AG09319 (cell line): ENCODE results near the gene KRTAP12-3.
"Not testable (repeated sequence)": the region's sequence is repeated elsewhere in the genome, so short reads cannot be mapped to it uniquely, and the experiment has no call there.

Experiments
- DNase-seq: peaks from one replicate; pipeline ENCODE4 v3.0.0-alpha.2; 2010; ENCODE audit warnings: low read depth; ENCODE audit errors: extremely low read depth
- TF ChIP-seq, protein P1 (sequence below): IDR thresholded peaks from 2 replicates; pipeline ENCODE4 v1.5.1; 2011; ENCODE audit warnings: low read depth, mild to moderate bottlenecking, inconsistent platforms, low read length, moderate library complexity

Gene KRTAP12-3

DNA sequence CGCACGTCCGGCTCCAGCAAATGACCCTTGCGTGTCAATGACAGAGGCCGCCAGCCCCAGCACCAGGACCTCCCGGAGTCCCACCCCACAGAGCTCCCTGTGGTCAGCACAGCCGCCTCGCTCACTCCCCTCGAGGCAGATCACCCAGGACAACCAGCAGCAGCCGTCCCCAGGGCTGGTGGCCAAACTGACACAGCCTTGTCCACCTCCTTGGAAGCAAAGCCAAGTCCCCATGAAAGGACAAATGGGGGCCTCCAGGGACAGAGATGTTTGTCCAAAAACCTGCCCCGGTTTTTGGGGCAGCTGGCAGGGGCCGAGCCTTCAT lies 18.4 kb upstream of the KRTAP12-3 start:
- DNase-seq: no peak
- TF ChIP-seq, protein P1, sequence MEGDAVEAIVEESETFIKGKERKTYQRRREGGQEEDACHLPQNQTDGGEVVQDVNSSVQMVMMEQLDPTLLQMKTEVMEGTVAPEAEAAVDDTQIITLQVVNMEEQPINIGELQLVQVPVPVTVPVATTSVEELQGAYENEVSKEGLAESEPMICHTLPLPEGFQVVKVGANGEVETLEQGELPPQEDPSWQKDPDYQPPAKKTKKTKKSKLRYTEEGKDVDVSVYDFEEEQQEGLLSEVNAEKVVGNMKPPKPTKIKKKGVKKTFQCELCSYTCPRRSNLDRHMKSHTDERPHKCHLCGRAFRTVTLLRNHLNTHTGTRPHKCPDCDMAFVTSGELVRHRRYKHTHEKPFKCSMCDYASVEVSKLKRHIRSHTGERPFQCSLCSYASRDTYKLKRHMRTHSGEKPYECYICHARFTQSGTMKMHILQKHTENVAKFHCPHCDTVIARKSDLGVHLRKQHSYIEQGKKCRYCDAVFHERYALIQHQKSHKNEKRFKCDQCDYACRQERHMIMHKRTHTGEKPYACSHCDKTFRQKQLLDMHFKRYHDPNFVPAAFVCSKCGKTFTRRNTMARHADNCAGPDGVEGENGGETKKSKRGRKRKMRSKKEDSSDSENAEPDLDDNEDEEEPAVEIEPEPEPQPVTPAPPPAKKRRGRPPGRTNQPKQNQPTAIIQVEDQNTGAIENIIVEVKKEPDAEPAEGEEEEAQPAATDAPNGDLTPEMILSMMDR: no peak

DNA sequence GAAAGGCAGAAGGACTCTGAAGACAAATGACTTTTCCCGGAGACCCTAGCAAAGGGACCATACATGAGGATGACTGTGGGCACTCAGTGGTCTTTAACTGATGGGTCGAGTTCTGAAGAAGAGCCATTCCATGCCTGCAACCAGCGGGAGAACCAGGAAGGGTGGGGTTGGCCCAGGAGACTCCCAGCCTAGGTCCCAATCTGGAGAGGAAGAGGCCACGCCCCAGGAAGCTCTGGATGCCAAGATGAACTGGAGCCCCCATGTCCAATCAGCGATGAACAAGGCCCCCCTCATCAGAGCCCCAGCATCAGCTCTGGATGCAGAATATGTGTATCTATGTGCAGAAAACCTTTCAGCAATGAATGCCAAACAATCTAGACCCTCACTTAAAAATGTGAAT lies 17.0 kb upstream of the KRTAP12-3 start:
- DNase-seq: no peak
- TF ChIP-seq, protein P1: no peak

DNA sequence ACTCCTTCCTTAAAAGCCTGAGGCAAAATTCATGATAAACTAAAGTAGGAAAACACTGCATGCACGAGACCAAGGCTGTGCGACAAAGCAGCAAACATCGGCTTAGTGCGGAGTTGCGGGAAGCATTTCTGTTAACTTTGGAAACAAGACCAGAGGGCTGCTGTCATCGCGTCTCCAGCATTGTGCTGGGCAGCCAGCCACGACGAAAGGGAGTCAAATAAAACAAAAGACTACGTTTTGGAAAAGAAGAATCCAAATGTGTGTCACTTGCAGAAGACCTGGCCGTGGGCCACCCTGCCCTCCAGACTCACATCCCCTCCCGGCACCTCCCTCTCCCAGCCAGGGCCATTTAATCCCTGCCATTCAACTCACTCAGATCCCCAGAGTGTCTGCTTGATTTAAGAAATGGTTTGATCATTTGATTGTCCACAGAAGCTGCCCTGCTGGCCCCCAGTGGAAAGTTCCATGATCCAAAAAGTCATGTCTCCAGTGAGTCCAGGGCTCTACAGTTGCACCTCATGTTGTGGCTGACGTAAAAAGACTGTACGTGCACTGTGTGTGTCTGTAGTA lies 13.9 kb upstream of the KRTAP12-3 start:
- DNase-seq: no peak
- TF ChIP-seq, protein P1: no peak

DNA sequence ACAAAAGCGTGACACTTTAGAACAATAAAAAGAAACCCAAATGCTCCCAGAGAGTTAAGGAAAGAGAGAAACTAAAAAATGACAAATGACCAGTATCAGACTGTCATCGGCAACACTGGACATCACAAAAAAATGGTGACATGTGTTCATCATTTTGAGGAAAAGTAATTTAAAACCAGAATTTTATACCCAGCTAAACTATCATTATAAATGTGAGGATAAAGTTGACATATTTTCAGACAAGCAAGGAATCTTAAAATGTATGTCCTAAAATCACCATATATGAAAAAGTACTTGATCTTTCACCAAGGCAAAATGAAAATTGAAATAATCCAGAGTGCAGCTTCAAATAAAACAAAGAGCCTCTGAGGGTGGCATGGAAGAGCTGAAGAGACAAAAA lies 12.9 kb upstream of the KRTAP12-3 start:
- no peak for DNase-seq
- TF ChIP-seq, protein P1: no peak

DNA sequence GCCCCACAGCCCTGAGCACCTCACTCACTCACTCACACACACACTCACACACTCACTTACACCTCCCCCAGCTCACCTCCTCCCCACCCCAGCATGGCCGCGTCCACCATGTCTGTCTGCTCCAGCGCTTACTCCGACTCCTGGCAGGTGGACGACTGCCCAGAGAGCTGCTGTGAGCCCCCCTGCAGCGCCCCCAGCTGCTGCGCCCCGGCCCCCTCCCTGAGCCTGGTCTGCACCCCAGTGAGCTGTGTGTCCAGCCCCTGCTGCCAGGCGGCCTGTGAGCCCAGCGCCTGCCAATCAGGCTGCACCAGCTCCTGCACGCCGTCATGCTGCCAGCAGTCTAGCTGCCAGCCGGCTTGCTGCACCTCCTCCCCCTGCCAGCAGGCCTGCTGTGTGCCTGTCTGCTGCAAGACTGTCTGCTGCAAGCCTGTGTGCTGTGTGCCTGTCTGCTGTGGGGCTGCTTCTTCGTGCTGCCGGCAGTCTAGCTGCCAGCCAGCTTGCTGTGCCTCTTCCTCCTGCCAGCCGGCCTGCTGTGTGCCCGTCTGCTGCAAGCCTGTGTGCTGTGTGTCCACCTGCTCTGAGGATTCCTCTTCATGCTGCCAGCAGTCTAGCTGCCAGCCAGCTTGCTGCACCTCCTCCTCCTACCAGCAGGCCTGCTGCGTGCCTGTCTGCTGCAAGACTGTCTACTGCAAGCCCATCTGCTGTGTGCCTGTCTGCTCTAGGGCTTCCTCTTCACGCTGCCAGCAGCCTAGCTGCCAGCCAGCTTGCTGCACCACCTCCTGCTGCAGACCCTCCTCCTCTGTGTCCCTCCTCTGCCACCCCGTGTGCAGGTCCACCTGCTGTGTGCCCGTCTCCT lies 11.1 kb upstream of the KRTAP12-3 start, which contains the start of gene KRTAP10-11:
Gene KRTAP10-11 (plus strand): TSS at position 49 of the 856 bp plus-strand sequence. CDS start 45 bp downstream, at position 94.
- not testable (repeated sequence) for DNase-seq

DNA sequence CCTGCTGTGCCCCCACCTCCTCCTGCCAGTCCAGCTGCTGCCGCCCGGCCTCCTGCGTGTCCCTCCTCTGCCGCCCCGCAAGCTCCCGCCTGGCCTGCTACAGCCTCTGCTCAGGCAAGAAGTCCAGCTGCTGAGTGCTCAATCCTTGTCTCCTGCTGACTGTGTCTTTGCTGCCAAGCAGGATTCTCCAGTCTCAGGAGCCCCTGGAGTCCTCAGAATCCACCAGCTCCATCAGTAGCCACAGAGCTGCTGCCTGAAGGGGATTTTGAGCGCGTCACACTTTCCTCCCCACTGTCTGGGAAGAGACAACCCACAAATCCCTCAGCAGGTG lies 10.5 kb upstream of the KRTAP12-3 start:
- TF ChIP-seq, protein P1: no peak
- no peak for DNase-seq

DNA sequence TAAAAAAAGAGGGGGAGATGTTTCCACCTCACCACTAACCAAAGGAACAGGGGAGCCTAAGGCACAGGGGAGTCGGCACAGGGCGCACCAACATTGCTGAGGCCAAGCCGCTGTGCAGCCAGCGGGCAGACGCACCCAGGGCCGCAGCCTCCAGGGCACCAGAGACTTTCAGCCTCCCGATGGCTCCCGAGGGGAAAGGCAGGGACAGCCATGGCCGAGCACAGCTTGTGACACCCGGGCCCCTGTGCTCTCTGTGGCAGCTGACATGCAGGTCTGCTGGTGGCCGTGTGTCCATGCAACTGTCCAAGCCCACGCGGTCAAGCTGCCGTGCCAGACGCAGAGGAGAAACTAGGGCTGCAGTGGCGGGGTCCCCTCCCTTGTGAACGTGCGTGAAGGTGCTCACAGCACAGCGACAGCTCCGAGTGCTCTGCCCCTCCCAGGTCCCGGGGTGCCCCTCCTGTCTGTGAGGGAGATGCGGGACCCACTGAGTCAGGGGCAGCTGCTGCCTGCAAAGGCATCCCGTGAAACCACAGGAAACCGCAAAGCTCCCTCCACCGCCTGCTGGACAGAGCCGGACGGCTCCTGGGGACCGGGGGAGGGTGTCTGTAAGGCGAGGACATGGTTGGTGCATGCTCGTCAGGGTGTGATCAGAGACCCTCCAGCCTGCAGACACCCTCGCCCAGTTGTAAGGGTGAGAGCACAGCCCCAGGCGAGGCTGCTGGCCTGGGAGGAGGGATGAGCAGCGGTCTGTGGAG lies 9.0 kb upstream of the KRTAP12-3 start:
- TF ChIP-seq, protein P1: no peak
- no peak for DNase-seq
